ENCODE data around the gene DDX4.

DDX4 gene

GRCh38 chr5:55820488-55820887 is 82.6 kb downstream of the DDX4 start:
- FAIRE-seq = no peak

GRCh38 chr5:55821731-55822512 is 84.1 kb downstream of the DDX4 start:
- FAIRE-seq = no peak
- DNase-seq (ENCODE audit: low spot score) = no peak

More at GRCh38 chr5:55820488-55820887, 82.6 kb downstream of the DDX4 start:
- DNase-seq (ENCODE audit: low spot score) = no peak

- DNase-seq (ENCODE audit: low spot score) (no peak), FAIRE-seq (no peak)
Measured at GRCh38 chr5:55823151-55823796, 85.4 kb downstream of the DDX4 start.

- DNase-seq (ENCODE audit: low spot score) (no peak), FAIRE-seq (no peak)
Measured at GRCh38 chr5:55829956-55830355, 92.1 kb downstream of the DDX4 start.

GRCh38 chr5:55832446-55832845 is 94.6 kb downstream of the DDX4 start:
- no peak for FAIRE-seq
- no peak for DNase-seq (ENCODE audit: low spot score)

- no peak for FAIRE-seq
- no peak for DNase-seq (ENCODE audit: low spot score)
Measured at GRCh38 chr5:55836191-55836590, 98.3 kb downstream of the DDX4 start.

GRCh38 chr5:55841976-55842375 is 104.1 kb downstream of the DDX4 start:
- FAIRE-seq (no peak), DNase-seq (ENCODE audit: low spot score) (no peak)

- no peak for DNase-seq (ENCODE audit: low spot score)
Measured at GRCh38 chr5:55847837-55848236, 110.0 kb downstream of the DDX4 start.

GRCh38 chr5:55848783-55849182 is 110.9 kb downstream of the DDX4 start:
- FAIRE-seq = no peak

More at GRCh38 chr5:55847837-55848236, 110.0 kb downstream of the DDX4 start:
- no peak for FAIRE-seq

GRCh38 chr5:55850839-55851674 is 113.2 kb downstream of the DDX4 start, which contains the start of gene IL31RA:
Gene IL31RA (plus strand): TSS chr5:55851357. CDS start chr5:55851571, 214 bp downstream.
- no peak for FAIRE-seq
- peak; percentile 26 for DNase-seq (ENCODE audit: low spot score)

More at GRCh38 chr5:55848783-55849182, 110.9 kb downstream of the DDX4 start:
- DNase-seq (ENCODE audit: low spot score) = no peak

- DNase-seq (ENCODE audit: low spot score) = no peak
- FAIRE-seq = no peak
Measured at GRCh38 chr5:55851675-55851979, 113.8 kb downstream of the DDX4 start.

GRCh38 chr5:55852503-55852902 is 114.6 kb downstream of the DDX4 start:
- no peak for FAIRE-seq
- DNase-seq (ENCODE audit: low spot score) = no peak

GRCh38 chr5:55853041-55853670 is 115.3 kb downstream of the DDX4 start:
- FAIRE-seq = no peak
- DNase-seq (ENCODE audit: low spot score) = no peak

- no peak for FAIRE-seq
- no peak for DNase-seq (ENCODE audit: low spot score)
Measured at GRCh38 chr5:55853818-55854217, 116.0 kb downstream of the DDX4 start.

GRCh38 chr5:55855509-55855908 is 117.6 kb downstream of the DDX4 start:
- DNase-seq (ENCODE audit: low spot score) = no peak
- FAIRE-seq = no peak

GRCh38 chr5:55856516-55857246 is 118.8 kb downstream of the DDX4 start:
- FAIRE-seq = no peak
- DNase-seq (ENCODE audit: low spot score) = no peak

GRCh38 chr5:55857247-55857640 is 119.4 kb downstream of the DDX4 start:
- FAIRE-seq (no peak), DNase-seq (ENCODE audit: low spot score) (no peak)

GRCh38 chr5:55858104-55858503 is 120.2 kb downstream of the DDX4 start:
- no peak for FAIRE-seq
- DNase-seq (ENCODE audit: low spot score) = no peak

- DNase-seq (ENCODE audit: low spot score) (no peak), FAIRE-seq (no peak)
Measured at GRCh38 chr5:55860288-55860687, 122.4 kb downstream of the DDX4 start.

GRCh38 chr5:55860709-55861108 is 122.8 kb downstream of the DDX4 start:
- FAIRE-seq (no peak), DNase-seq (ENCODE audit: low spot score) (no peak)
